IPS-18a (cell line): Measurements from ENCODE around the gene STK32B.

Experiments
- H3K27ac ChIP-seq: one replicate; pipeline ENCODE4 v1.5.1; 2013; ENCODE audit warnings: low read length
- H3K27me3 ChIP-seq: one replicate; pipeline ENCODE4 v1.6.1; 2013; ENCODE audit warnings: mild to moderate bottlenecking, low read length; ENCODE audit not compliant: control insufficient read depth, insufficient read depth
- H3K36me3 ChIP-seq: one replicate; pipeline ENCODE4 v1.6.1; 2013; ENCODE audit warnings: low read depth, low read length; ENCODE audit not compliant: control insufficient read depth
- H3K4me1 ChIP-seq: one replicate; pipeline ENCODE4 v1.6.1; 2013; ENCODE audit warnings: low read depth, low read length; ENCODE audit not compliant: control insufficient read depth
- H3K4me3 ChIP-seq: one replicate; pipeline ENCODE4 v1.5.1; 2013; ENCODE audit warnings: low read length
- H3K9ac ChIP-seq: one replicate; pipeline ENCODE4 v1.6.1; 2013; ENCODE audit warnings: mild to moderate bottlenecking, low read length, moderate library complexity
- H3K9me3 ChIP-seq: one replicate; pipeline ENCODE4 v1.6.1; 2013; ENCODE audit warnings: low read depth, low read length; ENCODE audit not compliant: control insufficient read depth

The STK32B gene

DNA sequence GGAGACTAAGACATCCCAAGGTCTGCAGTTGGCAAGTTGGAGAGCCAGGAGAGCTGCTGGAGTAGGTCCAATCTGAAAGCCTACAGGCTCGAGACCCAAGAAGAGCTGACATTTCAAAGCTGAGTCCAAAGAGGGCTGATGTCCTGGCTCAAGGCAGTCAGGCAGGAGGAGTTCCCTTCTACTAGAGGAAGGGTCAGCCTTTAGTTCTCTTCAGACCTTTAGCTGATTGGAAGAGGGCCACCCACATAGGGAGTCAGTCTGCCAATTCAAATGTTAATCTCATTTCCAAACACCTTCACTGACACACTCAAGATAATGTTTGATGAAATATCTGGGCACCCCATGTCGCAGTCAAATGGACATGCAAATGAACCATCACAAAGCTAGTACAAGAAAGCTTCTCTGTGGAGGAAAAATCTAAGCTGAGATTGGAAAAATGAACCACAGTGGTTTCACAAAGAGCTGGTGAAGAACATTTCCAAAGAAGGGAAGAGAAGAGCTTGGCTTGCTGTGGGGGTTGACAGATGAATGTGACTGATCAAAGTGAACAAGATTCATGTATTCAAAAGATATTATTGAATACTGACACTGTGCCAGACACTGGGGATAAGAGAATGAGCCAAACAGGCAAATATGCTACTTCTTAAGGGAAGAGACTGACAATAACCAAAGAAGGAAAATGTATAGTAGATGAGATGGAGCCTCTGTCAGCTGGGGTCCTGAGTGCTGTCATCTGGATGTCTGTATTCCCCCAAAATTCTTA lies 61.2 kb downstream of the STK32B start:
- Histone ChIP-seq H3K4me1 (peaks cover 5% of the 10 kb centered on the region), H3K27me3 (no peaks in the 10 kb centered on the region)

DNA sequence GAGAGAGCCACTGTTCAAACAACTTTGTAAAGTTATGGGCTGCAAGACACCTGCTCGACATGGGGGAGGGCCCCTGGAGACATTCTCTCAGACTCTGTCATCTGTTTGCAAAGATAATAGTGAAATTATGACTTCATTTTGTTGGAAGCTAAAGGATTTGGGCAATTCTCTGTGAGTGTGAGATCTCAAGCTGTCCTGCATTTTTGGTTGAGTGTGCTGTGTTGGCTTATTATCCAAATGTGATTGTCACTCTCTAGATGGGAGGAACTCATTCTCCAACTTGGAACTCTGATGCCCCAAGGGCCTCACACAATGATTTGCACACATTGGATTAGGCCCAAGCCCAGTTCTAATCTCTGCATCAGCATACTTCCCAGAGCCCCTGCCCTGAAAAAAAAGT lies 63.7 kb downstream of the STK32B start:
- Histone ChIP-seq H3K9ac (no peak overlapping the region), H3K27ac (no peak overlapping the region), H3K36me3 (no peaks in the 10 kb centered on the region), H3K4me3 (no peak overlapping the region), H3K9me3 (no peaks in the 10 kb centered on the region), H3K4me1 (peaks cover 5% of the 10 kb centered on the region), H3K27me3 (no peaks in the 10 kb centered on the region)

More for the DNA sequence above, 61.2 kb downstream of the STK32B start:
- Histone ChIP-seq H3K4me3 (no peak overlapping the region), H3K9ac (no peak overlapping the region), H3K36me3 (no peaks in the 10 kb centered on the region), H3K27ac (no peak overlapping the region), H3K9me3 (no peaks in the 10 kb centered on the region)

DNA sequence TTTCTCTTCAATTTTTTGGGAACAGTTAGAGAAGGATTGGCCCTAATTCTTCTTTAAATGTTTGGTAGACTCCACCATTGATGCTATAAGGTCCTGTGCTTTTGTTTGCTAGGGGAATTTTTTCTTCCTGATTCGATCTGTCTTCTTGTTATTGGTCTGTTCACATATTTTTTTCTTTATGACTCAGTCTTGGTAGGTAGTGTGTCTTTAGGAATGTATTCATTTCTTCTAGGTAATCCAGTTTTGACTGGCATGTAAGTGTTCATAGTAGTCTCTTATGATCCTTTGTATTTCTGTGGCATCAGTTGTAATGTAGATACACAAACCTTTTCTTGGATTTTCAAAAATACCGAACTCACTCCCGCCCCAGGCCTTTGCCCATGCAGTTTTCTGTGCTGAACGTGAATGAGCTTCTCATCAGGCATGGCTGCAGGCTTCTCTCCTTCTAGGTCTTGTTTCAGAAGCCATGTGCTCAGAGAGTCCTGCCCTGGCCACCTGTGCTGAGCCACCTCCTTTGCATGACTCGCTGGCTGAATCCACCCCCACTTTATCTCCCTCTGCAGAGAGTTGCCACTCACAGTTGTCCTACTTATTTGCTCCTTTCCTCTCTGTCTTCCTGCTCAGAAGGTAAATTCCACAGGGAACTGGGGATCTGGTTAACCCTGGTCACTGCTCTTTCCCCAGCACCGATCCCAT lies 67.0 kb downstream of the STK32B start:
- H3K36me3 ChIP-seq: no peaks in the 10 kb centered on the region
- no peaks in the 10 kb centered on the region for H3K9me3 ChIP-seq
- no peaks in the 10 kb centered on the region for H3K27me3 ChIP-seq
- no peak overlapping the region for H3K4me3 ChIP-seq
- no peak overlapping the region for H3K27ac ChIP-seq
- H3K9ac ChIP-seq: no peak overlapping the region
- H3K4me1 ChIP-seq: no peaks in the 10 kb centered on the region

DNA sequence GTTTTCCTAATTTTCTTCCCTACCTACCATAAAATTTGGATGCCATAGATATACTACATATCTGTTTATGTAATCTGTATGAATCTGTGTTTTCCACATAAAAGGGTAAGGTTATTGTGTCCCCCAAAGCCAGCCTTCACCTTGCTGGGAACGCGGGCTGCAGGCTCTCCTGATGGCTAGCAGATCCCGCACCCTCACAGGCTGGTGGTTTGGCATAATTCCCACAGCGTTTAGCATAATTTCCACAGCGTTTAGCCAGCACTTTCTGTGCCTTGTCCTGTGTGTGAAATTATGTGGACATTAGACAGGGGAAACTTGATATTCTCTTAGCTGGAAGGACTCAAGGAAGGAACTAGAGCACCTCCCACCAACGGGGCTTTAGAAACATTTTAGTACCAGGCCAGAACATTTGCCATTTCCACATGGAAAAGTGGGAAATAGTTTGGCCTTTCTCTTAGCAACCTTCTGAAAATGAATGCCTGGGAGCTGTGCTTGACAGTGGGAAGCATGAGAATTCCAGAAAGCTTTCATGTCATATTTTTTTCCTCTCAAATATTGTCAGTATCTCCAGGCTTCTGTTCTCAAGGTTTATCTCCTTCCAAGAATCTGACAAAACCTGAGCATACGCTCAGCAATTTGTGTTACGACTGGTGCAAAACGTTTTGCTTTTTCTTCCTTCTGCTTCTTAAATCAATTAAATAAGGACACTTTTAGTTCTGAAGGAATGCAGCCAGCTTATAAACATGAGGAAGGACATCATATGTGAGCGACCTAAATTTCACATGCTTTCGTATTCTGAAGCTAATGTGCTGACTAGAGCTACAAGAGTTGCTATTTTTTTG lies 67.9 kb downstream of the STK32B start:
- Histone ChIP-seq H3K9me3 (no peaks in the 10 kb centered on the region), H3K36me3 (no peaks in the 10 kb centered on the region), H3K9ac (no peak overlapping the region), H3K4me1 (no peaks in the 10 kb centered on the region), H3K27ac (no peak overlapping the region), H3K4me3 (no peak overlapping the region), H3K27me3 (no peaks in the 10 kb centered on the region)

DNA sequence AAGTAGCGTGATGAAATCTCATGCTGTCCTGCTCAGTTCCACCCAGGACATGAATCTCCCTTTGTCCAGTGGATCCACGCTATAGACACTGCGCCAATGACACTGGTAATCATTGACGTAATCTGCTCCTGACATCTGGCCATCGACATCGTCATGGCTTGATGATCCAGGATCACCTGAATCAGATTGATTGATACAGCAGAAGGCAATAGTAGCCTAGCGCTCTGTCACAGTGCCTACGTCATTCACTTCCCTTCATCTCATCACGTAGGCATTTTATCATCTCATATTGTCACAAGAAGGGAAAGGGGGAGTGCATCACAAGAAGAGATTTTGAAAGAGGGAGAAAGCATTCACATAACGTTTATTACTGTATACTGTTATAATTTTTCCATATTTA lies 68.8 kb downstream of the STK32B start:
- Histone ChIP-seq H3K27ac (no peak overlapping the region), H3K27me3 (no peaks in the 10 kb centered on the region), H3K9me3 (no peaks in the 10 kb centered on the region), H3K9ac (no peak overlapping the region), H3K4me3 (no peak overlapping the region), H3K36me3 (no peaks in the 10 kb centered on the region), H3K4me1 (no peaks in the 10 kb centered on the region)

DNA sequence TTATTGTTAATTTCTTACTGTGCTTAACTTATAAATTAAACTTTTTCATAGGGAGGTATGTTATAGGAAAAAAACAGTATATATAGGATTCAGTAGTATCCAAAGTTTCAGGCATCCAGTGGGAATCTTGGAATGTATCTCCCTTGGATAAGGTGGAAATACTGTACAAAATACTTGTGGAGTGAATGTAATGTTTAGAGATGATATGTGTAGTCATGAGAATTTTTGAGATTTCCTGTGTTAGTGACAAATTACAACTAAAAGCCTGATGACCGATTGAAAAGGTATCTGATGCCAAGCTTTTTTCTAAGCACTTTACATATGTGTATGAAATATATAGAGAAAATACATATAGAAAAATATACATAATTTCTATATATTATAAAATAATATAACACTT lies 69.2 kb downstream of the STK32B start:
- Histone ChIP-seq H3K27ac (no peak overlapping the region), H3K27me3 (no peaks in the 10 kb centered on the region), H3K4me1 (no peaks in the 10 kb centered on the region), H3K36me3 (no peaks in the 10 kb centered on the region), H3K4me3 (no peak overlapping the region), H3K9me3 (no peaks in the 10 kb centered on the region), H3K9ac (no peak overlapping the region)

DNA sequence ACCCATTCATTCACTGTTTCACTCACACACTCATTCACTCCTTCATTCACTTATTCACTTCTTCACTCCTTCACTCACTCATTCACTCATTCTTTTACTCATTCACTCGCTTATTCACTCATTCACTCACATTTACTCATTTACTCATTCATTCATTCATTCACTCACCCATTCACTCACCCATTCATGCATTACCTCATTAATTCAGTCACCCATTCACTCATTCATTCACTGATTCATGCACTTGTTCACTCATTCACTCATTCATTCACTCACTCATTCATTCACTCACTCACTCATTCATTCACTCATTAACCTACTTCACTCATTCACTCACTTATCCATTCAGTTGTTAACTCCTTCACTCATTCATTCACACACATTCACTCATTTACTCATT lies 70.8 kb downstream of the STK32B start:
- H3K9ac ChIP-seq: no peak overlapping the region
- no peak overlapping the region for H3K27ac ChIP-seq
- no peak overlapping the region for H3K4me3 ChIP-seq
- no peaks in the 10 kb centered on the region for H3K9me3 ChIP-seq
- H3K36me3 ChIP-seq: no peaks in the 10 kb centered on the region
- H3K27me3 ChIP-seq: no peaks in the 10 kb centered on the region
- no peaks in the 10 kb centered on the region for H3K4me1 ChIP-seq

DNA sequence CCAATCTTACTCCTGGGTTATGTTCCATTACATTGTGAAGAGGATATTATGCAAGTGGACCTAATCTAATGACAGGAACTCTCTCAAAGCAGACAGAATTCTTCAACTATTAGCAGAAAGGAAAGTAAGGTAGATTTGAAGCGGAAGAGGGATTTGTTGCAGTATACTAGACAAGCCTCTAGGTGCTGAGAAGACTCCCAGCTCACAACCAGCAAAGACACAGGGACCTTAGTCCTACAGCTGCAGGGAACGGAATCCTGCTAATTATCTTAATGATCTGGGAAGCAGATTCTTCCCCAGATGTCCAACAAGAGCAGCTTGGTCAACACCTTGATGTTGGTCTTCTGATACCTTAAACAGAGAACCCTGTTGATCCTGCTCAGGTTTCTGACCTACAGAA lies 73.6 kb downstream of the STK32B start:
- Histone ChIP-seq H3K27me3 (no peaks in the 10 kb centered on the region), H3K36me3 (no peaks in the 10 kb centered on the region), H3K4me3 (no peak overlapping the region), H3K27ac (no peak overlapping the region), H3K9me3 (no peaks in the 10 kb centered on the region), H3K9ac (no peak overlapping the region), H3K4me1 (no peaks in the 10 kb centered on the region)

DNA sequence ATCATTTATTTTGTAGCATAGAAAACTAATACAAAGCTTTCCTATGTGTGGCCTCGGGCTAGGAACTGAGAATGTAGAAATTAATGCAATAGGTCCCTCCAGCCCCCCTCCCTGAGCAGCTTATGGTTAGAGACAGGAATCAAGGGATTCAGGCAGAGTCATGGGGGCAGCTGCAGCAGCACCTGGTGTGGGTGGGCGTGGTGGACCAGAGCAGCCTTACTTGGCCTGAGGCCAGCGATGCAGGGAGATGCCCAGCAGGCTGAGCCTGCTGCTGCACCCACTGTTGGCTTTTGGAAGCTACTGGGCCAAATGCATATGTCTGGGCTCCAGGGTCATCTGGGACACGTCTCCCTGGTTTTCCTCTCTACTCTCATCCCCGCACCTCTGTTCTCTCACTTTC lies 74.0 kb downstream of the STK32B start:
- H3K27ac ChIP-seq: no peak overlapping the region
- no peak overlapping the region for H3K9ac ChIP-seq
- no peaks in the 10 kb centered on the region for H3K27me3 ChIP-seq
- no peaks in the 10 kb centered on the region for H3K9me3 ChIP-seq
- no peaks in the 10 kb centered on the region for H3K4me1 ChIP-seq
- no peak overlapping the region for H3K4me3 ChIP-seq
- H3K36me3 ChIP-seq: no peaks in the 10 kb centered on the region

DNA sequence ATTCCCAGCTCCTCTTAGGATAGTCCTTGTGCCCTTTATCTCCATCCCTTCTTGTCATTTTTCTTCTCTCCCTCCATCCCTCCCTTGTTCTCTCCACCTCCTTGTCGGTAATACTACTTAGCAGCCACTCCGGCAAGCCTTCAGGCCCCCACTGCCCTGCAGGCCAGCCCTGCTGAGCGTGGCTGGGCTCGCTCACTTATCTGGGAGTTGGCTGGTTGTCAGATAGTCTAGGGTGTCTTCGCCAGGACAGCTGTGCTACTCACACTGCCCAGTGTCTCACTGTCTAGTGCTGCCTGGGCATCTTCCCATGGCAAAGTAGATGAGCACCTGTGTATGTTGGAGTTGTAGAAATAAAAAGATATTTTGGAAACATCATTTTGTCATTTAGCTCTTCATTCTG lies 75.0 kb downstream of the STK32B start:
- H3K4me1 ChIP-seq: no peaks in the 10 kb centered on the region
- no peak overlapping the region for H3K9ac ChIP-seq
- H3K9me3 ChIP-seq: no peaks in the 10 kb centered on the region
- H3K4me3 ChIP-seq: no peak overlapping the region
- H3K27me3 ChIP-seq: no peaks in the 10 kb centered on the region
- no peaks in the 10 kb centered on the region for H3K36me3 ChIP-seq
- H3K27ac ChIP-seq: no peak overlapping the region

DNA sequence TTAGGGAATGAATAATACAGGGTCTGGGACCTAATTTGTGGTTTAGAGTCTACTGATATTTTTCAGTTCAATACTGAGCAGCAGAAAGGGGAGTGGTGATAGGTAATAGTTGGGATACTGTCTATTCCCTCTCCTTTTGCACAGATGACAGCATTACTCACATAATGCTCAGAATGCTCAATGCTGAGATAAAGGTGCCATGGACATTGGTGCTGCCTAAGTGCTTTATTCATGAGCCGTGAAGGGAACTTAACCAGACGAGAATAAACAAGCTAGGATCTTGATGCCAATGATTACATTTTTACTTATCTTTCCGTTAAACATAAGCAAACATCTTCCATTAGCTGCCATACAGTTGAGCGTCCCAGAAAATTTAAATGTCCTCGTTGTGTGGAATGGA lies 75.6 kb downstream of the STK32B start:
- Histone ChIP-seq H3K4me1 (no peaks in the 10 kb centered on the region), H3K36me3 (no peaks in the 10 kb centered on the region), H3K9ac (no peak overlapping the region), H3K4me3 (no peak overlapping the region), H3K9me3 (no peaks in the 10 kb centered on the region), H3K27ac (no peak overlapping the region), H3K27me3 (no peaks in the 10 kb centered on the region)
